Hypothalamus (tissue), 51 donors: ENCODE measurements around the gene OSBPL5.

ENCODE experiments used
- DNase-seq, 51 donors: peaks; one replicate each; lab custom pipeline; 2025; lab: John Stamatoyannopoulos, UW

The OSBPL5 gene

DNA sequence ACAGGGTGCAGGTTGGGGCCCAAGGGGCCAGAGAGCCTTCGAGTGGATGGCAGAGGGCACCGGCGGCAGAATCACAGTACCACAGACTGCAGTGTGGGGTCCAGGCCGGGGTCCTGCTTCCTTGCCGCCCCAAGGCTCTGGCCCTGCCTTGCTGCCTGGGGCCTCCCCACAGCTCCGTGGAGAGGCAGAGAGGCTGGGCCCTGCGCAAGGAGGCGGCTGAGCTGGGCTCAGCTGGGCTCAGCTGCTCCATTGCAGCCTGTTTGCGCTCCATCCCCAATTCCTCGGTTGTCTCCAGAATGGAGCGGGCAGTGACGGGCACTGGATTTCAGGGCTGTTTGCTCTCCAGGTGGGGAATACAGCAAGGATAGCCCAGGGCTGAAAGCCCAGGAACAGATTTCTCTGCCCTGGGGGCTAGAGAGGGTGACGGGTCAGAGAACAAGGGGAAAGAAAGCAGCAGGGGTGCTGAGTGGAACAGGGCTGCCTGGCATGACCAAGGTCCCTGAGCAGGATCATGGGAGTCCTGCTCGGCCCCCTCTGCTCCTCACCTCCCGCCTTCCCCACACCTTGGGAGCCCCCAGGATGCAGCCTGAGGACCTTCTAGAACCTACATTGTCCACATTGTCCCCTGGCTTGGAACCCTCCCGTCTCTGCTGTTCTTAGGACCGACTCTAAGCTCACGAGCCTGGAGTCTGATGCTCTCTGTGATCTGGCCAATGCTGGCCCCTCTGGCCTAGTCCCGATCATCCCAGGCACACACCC, 34.6 kb upstream of the OSBPL5 start:
- no peak for DNase-seq

GRCh38 chr11:3198815-3199214, 33.7 kb upstream of the OSBPL5 start:
- no peak for DNase-seq

GRCh38 chr11:3197878-3198528, 32.9 kb upstream of the OSBPL5 start:
- DNase-seq: no peak

GRCh38 chr11:3197044-3197695, 32.1 kb upstream of the OSBPL5 start:
- DNase-seq: no peak

GRCh38 chr11:3196161-3197043, 31.3 kb upstream of the OSBPL5 start:
- DNase-seq: no peak

DNA sequence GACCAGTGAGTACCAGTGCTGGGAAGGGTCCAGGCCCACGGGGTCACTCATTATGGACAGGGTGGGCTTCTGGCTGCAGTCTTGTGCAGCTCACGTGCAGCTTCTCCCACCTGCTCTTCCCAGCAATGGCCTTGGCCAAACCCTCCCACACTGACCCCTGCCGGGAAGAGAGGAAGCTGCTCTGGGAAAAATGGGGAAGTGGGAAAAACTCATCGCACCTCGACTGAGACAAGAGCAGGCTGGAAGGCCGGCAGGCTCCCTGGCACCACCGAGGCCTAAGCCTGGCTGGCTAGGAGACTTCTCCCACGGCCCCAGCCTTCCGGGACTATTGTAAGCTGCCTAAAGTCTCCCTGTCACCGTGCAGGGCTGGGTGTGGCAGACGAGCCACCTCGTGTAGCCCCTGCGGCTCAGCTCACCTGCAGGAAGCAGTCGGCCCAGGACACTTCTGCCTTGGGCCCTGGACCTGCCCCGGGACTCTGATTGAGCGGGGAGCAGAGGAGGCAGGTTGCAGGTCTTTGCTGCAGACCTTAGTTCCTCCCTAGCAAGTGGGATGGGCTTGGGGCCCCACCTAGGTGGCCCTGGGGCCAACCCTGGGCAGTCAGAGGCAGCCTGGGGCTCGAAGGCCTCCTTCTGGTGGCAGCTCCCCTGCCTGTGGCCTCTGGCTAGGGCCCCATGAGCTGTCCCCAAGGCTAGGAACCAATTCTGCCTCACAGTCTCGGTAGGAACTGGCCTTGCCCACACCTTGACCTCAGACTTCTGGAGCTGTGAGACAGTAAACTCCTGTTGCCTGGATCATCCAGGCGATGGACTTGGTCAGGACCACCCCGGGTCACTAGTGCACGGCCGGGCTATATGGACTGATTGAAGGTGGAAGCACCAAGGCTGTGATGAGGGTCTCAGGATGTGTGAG, 30.4 kb upstream of the OSBPL5 start:
- no peak for DNase-seq

DNA sequence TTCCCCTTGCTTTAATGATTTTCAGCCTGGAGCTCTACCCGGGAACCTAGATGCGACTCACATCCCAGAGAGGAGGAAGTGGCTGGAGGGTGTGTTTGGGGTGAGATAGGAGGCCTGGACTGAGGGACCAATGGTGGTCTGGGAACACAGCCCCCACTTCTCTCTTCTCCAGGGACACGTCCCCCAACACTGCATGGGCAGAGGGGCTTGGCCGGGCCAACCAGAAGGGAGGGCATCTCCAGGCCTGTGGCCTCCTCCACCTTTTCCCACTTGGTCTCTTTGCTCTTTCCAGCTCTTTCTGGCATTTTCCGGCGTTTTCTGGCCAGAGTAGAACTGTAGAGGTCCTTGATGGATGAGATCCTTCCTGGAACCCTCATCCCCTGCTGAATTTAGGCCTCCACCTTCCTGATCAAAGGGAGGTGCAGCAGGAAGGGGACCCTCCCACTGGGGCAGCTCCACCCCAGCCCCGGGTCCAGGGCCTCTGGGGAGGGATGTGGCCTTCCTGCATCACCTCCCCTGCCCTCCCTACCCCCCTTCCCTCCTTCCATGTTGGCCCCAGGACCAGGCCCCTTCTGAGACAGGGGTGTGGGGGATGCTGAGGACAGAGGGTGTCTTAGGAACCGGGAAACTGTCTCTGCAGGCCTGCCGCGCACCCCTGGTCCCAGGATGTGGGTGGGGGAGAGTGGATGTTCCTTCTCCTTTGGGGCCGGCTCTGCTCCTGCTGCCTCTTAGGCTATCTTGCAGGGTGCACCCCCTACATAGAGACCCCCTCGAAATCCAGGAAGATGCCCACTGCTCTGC, 29.1 kb upstream of the OSBPL5 start:
- no peak for DNase-seq

GRCh38 chr11:3193373-3194015, 28.4 kb upstream of the OSBPL5 start:
- DNase-seq: no peak

- DNase-seq: no peak
Observed at GRCh38 chr11:3192511-3193372, 27.6 kb upstream of the OSBPL5 start.

DNA sequence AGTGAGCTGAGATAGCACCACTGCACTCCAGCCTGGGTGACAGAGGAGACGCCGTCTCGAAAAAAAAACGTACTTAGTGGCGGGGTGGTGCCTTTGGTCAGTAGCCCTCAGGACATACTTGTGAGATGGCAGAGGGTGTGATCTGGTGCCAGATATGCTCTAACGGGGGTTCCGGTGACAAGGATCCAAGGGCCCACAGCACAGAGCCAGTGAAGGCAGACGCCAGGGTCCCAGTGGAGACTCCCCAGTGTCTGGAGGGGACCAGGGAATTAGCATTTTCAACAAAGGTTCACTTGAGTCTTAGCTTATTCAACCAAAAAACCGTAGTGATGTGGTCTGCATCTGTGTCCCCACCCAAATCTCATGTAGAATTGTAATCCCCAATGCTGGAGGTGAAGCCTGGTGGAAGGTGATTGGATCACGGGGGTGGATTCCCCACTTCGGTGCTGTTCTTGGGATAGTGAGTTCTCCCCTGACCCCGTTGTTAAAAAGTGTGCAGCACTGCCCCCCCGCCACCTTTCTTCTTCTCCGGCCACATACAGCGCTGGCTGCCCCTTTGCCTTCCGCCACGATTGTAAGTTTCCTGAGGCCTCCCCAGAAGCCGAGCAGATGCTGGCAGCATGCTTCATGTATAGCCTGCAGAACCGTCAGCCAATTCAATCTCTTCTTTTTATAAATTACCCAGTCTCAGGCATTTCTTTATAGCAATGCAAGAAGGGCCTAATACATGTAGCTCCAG, 26.6 kb upstream of the OSBPL5 start:
- no peak for DNase-seq

- no peak for DNase-seq
Observed at GRCh38 chr11:3190600-3190999, 25.5 kb upstream of the OSBPL5 start.

DNA sequence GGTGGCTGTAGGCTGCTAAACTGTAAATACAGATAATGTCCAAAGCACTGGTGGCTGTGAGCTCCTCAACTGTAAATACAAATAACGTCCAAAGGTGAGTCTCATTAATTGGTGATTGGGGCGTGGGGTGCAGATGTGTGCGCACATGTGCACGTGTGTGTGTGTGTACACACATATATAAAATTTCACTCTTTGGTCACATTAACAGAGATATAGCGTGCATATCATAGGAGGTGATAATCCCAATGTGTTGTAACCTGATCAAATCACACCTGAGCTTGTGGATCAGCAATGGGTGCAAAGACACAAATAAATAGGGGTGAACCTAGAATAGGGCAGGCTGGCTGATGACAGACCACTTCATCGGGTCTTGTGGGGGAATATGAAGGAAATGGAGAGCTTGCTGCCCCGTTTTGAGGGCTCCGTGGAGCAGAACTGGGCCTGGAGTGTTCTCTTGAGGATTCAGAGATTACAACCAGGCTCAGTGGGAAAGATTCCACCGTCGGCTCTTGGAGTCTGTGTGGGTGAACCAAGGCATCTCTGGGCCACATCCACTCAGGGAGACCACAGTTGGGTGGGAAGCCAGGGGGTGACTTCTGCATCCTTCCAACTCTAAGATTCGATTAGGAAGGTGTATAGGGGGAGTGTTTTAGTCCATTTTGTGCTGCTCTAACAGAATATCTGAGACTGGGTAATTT, 24.9 kb upstream of the OSBPL5 start:
- DNase-seq: no peak

DNA sequence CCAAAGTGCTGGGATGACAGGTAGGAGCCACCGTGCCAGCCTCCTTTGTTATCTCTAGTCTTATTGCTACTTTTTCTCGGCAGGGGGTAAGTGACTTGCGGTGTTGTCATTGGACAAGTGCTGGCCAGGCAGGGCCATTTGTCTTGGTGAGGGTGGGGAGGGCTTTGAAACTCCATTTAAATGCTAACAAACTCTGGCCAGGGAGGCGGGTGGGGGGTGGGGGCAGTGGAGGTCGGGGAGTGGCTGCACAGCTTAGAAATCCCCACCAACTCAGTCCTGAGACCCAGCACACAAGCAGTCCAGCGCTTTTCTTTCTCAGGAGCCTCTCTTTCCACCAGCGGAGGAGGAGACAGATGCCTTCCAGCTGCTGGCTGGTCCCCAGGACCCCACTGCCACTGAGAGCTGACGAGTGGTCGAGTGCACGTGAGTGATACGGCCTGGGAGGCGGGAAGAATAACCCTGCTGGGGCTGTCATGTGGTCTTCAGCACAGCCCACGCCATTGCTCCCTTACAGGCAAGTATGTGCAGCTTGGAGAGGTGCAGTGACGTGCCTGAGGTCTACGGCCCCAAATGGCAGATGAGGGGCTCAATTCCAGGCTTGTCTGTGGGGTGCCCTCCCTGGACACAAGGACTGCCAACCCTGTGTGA, 24.2 kb upstream of the OSBPL5 start:
- no peak for DNase-seq

DNA sequence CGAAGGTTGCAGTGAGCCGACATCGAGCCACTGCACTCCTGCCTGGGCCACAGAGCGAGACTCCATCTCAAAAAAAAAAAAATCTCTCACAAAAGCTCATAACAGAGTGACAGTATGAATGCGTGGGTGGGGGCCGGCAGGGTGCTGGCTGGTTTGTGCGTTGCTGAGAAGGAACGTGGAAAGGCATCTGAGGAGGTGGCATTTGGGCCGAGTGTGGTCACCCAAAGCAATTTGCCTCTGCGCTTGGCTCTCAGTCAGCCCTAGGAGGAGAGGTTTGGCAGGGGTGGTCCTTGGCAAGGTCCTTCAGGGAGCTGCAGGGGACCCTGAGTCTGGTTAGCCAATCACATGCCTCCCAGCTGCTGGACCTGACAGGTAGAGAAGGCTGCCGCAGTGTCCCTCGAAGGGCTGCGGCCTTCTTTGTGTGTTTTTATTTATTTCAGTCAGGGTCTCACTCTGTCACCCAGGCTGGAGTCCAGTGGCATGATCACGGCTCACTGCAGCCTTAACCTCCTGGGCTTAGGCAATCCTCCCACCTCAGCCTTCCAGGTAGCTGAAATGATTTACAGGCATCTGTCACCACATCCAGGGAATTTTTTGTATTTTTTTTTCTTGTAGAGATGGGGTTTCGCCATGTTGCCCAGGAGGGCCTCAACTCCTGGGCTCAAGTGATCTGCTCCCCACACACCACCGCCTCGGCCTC, 23.5 kb upstream of the OSBPL5 start:
- DNase-seq: no peak
